22Rv1 (cell line): Measurements from ENCODE around the gene HIC1.

Source experiments
- ZFX ChIP-seq: fragments of 450-650 bp; IDR thresholded peaks from 2 replicates; pipeline ENCODE4 v1.6.1; 2017; ENCODE audit warnings: antibody characterized with exemption, borderline replicate concordance
- TF ChIP-seq, protein P1 (sequence below): fragments of 450-650 bp; IDR thresholded peaks from 2 replicates; pipeline ENCODE4 v1.5.1; 2017; ENCODE audit warnings: mild to moderate bottlenecking

DNA sequence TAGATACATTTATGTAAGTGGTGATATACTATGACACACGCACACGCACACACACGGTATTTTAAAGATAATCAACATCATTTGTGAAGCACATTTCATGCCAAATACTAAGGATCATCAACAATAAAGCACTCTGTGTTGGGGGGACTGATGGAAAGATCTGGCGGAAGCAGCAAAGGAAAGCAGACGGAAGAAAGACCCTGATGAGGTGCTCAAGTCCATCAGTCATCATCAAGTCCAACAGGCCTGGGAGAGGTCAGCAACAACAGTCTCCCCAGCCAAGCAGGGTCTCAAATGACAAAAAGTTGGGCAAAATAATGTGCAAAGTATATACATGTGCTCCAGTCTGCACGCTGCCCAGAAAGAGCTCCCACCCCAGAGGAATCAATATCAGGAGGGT is 55.5 kb downstream of the HIC1 start:
- TF ChIP-seq ZFX: no peak
- TF ChIP-seq, protein P1, sequence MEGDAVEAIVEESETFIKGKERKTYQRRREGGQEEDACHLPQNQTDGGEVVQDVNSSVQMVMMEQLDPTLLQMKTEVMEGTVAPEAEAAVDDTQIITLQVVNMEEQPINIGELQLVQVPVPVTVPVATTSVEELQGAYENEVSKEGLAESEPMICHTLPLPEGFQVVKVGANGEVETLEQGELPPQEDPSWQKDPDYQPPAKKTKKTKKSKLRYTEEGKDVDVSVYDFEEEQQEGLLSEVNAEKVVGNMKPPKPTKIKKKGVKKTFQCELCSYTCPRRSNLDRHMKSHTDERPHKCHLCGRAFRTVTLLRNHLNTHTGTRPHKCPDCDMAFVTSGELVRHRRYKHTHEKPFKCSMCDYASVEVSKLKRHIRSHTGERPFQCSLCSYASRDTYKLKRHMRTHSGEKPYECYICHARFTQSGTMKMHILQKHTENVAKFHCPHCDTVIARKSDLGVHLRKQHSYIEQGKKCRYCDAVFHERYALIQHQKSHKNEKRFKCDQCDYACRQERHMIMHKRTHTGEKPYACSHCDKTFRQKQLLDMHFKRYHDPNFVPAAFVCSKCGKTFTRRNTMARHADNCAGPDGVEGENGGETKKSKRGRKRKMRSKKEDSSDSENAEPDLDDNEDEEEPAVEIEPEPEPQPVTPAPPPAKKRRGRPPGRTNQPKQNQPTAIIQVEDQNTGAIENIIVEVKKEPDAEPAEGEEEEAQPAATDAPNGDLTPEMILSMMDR: no peak
